Stimulated activated CD4-positive, alpha-beta T cell treated with anti-CD3 and anti-CD28 coated beads, Interleukin-12 subunit alpha, Interleukin-12 subunit beta, amount 100 ng/mL, for 4 hours (primary cell): ENCODE measurements around the gene GPC5.
"Not testable (repeated sequence)": the region's sequence is repeated elsewhere in the genome, so short reads cannot be mapped to it uniquely, and the experiment has no call there.

ENCODE experiments used
- DNase-seq: peaks from one replicate; pipeline ENCODE4 v3.0.0-alpha.2; 2020

GPC5 gene

GRCh38 chr13:91369441-91369831 is 29.0 kb upstream of the GPC5 start:
- no peak for DNase-seq

GRCh38 chr13:91370501-91370900 is 27.9 kb upstream of the GPC5 start:
- DNase-seq: no peak

- DNase-seq: no peak
These were observed 25.5 kb upstream of the GPC5 start for GRCh38 chr13:91372911-91373310.

GRCh38 chr13:91375116-91375729 is 23.2 kb upstream of the GPC5 start:
- DNase-seq: no peak

GRCh38 chr13:91381371-91381770 is 17.1 kb upstream of the GPC5 start:
- no peak for DNase-seq

GRCh38 chr13:91383836-91384235 is 14.6 kb upstream of the GPC5 start:
- DNase-seq: no peak

GRCh38 chr13:91384896-91385295 is 13.5 kb upstream of the GPC5 start:
- DNase-seq: no peak

GRCh38 chr13:91389186-91389585 is 9.2 kb upstream of the GPC5 start:
- DNase-seq: no peak

- DNase-seq: no peak
These were observed 826 bp upstream of the GPC5 start for GRCh38 chr13:91397595-91397994.

GRCh38 chr13:91399189-91400062 is 1.0 kb downstream of the GPC5 start:
- no peak for DNase-seq

- no peak for DNase-seq
These were observed 1.6 kb downstream of the GPC5 start for GRCh38 chr13:91400063-91400399.

GRCh38 chr13:91400671-91401070 is 2.2 kb downstream of the GPC5 start:
- no peak for DNase-seq

GRCh38 chr13:91401920-91402319 is 3.5 kb downstream of the GPC5 start:
- no peak for DNase-seq

- no peak for DNase-seq
These were observed 6.8 kb downstream of the GPC5 start for GRCh38 chr13:91405240-91405639.

- DNase-seq: no peak
These were observed 8.2 kb downstream of the GPC5 start for GRCh38 chr13:91406619-91407018.

- DNase-seq: no peak
These were observed 10.6 kb downstream of the GPC5 start for GRCh38 chr13:91408971-91409370.

GRCh38 chr13:91416579-91416978 is 18.2 kb downstream of the GPC5 start:
- DNase-seq: not testable (repeated sequence)

GRCh38 chr13:91417660-91418325 is 19.4 kb downstream of the GPC5 start:
- DNase-seq: no peak

GRCh38 chr13:91426913-91427312 is 28.5 kb downstream of the GPC5 start:
- no peak for DNase-seq

GRCh38 chr13:91438674-91439073 is 40.3 kb downstream of the GPC5 start:
- DNase-seq: not testable (repeated sequence)

- no peak for DNase-seq
These were observed 52.5 kb downstream of the GPC5 start for GRCh38 chr13:91450913-91451312.

GRCh38 chr13:91454666-91455065 is 56.2 kb downstream of the GPC5 start:
- DNase-seq: no peak

GRCh38 chr13:91456837-91457236 is 58.4 kb downstream of the GPC5 start:
- no peak for DNase-seq

GRCh38 chr13:91459485-91459884 is 61.1 kb downstream of the GPC5 start:
- DNase-seq: no peak
